Neural cell (in vitro differentiated cells): Measurements from ENCODE around the gene PRR5.

ENCODE experiments used
- EP300 ChIP-seq: fragments of 450-650 bp; conservative IDR thresholded peaks from 2 replicates; pipeline ENCODE4 v1.6.1; 2014; ENCODE audit warnings: antibody characterized with exemption, mild to moderate bottlenecking, moderate library complexity; ENCODE audit not compliant: poor library complexity, severe bottlenecking
- EZH2 ChIP-seq: fragments of 200-600, 300-800 bp; shearing (Covaris generic), sonication (generic); IDR thresholded peaks from 2 replicates; pipeline ENCODE4 v1.6.1; 2014; ENCODE audit warnings: antibody characterized with exemption, low read length, borderline replicate concordance, mild to moderate bottlenecking; ENCODE audit not compliant: insufficient read depth, poor library complexity, severe bottlenecking
- MXI1 ChIP-seq: fragments of 450-650 bp; conservative IDR thresholded peaks from 2 replicates; pipeline ENCODE4 v1.6.1; 2014; ENCODE audit warnings: antibody characterized with exemption, mild to moderate bottlenecking; ENCODE audit not compliant: poor library complexity, severe bottlenecking
- POLR2AphosphoS5 ChIP-seq: IDR thresholded peaks from 2 replicates; pipeline ENCODE4 v1.6.1; 2012
- RAD21 ChIP-seq: fragments of 450-650 bp; conservative IDR thresholded peaks from 2 replicates; pipeline ENCODE4 v1.6.1; 2014; ENCODE audit warnings: antibody characterized with exemption, mild to moderate bottlenecking, moderate library complexity
- REST ChIP-seq: IDR thresholded peaks from 2 replicates; pipeline ENCODE4 v1.6.1; 2012; ENCODE audit warnings: borderline replicate concordance
- SMC3 ChIP-seq: fragments of 450-650 bp; conservative IDR thresholded peaks from 2 replicates; pipeline ENCODE4 v1.6.1; 2014; ENCODE audit warnings: antibody characterized with exemption, mild to moderate bottlenecking, moderate library complexity; ENCODE audit not compliant: poor library complexity
- TAF1 ChIP-seq: IDR thresholded peaks from 2 replicates; pipeline ENCODE4 v1.6.1; 2012; ENCODE audit warnings: low read depth
- TF ChIP-seq, protein P1 (sequence below): fragments of 450-650 bp; IDR thresholded peaks from 2 replicates; pipeline ENCODE4 v1.5.1; 2014; ENCODE audit warnings: antibody characterized with exemption, mild to moderate bottlenecking, moderate library complexity; ENCODE audit not compliant: poor library complexity, severe bottlenecking

DNA sequence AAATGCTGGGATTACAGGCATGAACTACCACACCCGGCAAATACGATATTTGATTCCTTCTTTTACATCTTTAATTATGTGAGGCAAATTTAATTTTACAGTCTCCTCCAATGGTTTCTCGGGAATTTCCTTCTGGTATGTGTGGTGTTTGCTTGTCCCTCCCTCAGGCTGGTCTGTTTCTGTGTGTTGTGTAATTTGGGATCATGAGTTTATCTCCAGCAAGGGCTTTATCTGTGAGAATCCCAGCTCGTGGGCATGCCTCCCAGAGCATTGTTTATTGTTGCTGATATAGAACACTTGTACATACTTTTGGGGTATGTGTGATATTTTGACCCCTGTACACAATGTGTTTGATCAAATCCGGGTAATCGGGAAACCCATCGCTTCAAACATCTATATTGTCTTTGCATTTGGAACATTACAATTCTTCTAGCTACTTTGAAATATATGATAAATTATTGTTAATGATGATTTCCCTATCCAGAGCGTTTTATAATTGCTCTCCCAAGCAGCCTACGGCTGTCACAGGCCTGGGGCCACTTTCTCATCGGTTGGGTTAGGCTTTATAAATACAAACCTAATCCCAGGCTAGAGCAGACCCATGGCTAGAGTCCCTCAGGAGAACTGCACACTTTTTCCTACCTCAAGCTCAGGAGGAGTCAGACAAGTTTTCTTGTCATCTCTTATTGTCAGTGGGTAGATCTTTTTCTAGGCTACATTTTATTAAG lies 15.0 kb upstream of the PRR5 start:
- TF ChIP-seq, protein P1, sequence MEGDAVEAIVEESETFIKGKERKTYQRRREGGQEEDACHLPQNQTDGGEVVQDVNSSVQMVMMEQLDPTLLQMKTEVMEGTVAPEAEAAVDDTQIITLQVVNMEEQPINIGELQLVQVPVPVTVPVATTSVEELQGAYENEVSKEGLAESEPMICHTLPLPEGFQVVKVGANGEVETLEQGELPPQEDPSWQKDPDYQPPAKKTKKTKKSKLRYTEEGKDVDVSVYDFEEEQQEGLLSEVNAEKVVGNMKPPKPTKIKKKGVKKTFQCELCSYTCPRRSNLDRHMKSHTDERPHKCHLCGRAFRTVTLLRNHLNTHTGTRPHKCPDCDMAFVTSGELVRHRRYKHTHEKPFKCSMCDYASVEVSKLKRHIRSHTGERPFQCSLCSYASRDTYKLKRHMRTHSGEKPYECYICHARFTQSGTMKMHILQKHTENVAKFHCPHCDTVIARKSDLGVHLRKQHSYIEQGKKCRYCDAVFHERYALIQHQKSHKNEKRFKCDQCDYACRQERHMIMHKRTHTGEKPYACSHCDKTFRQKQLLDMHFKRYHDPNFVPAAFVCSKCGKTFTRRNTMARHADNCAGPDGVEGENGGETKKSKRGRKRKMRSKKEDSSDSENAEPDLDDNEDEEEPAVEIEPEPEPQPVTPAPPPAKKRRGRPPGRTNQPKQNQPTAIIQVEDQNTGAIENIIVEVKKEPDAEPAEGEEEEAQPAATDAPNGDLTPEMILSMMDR: no peak
- no peak for TF ChIP-seq RAD21
- TF ChIP-seq SMC3: no peak
- TF ChIP-seq TAF1: no peak
- TF ChIP-seq EZH2: no peak
- no peak for TF ChIP-seq REST
- no peak for TF ChIP-seq EP300
- no peak for TF ChIP-seq POLR2AphosphoS5
- no peak for TF ChIP-seq MXI1
